Activated CD8-positive, alpha-beta memory T cell treated with anti-CD3 and anti-CD28 coated beads for 1 hour (primary cell): Measurements from ENCODE around the gene RAE1.
"Not testable (repeated sequence)": the region's sequence is repeated elsewhere in the genome, so short reads cannot be mapped to it uniquely, and the experiment has no call there.

Experiments
- DNase-seq, 2 donors: peaks; one replicate each; pipeline ENCODE4 v3.0.0-alpha.2; 2020; ENCODE audit warnings: low read depth in 1 of 2; ENCODE audit errors: extremely low read depth in 1 of 2

RAE1 gene

GRCh38 chr20:57326667-57327455 lies 24.2 kb upstream of the RAE1 start:
- no peak for DNase-seq

DNA sequence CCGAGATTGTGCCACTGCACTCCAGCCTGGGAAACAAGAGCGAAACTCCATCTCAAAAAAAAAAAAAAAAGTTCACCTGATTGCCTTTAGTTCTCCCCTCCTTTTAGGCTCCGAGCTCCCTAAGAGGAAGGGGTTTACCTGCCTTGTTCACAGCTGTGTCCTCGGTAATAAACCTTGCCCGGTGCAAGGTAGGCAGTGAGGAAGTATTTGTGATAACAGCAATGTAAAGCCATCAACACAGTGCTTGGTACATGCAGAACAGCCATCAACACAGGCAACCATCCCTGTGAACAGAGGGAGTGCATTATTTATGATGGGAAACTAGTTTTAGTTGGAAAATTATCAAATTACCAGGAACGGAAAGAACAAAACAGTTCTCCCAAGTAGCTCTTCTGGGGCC lies 23.2 kb upstream of the RAE1 start:
- DNase-seq = no peak

GRCh38 chr20:57329608-57330221 lies 21.3 kb upstream of the RAE1 start, which contains the start of gene SPO11:
TSS of gene SPO11 (plus strand) at chr20:57329803. CDS start at chr20:57329868, 65 bp downstream.
- DNase-seq = no peak

GRCh38 chr20:57330998-57331397 lies 20.1 kb upstream of the RAE1 start:
- no peak for DNase-seq

GRCh38 chr20:57332105-57333089 lies 18.7 kb upstream of the RAE1 start:
- DNase-seq = no peak

DNA sequence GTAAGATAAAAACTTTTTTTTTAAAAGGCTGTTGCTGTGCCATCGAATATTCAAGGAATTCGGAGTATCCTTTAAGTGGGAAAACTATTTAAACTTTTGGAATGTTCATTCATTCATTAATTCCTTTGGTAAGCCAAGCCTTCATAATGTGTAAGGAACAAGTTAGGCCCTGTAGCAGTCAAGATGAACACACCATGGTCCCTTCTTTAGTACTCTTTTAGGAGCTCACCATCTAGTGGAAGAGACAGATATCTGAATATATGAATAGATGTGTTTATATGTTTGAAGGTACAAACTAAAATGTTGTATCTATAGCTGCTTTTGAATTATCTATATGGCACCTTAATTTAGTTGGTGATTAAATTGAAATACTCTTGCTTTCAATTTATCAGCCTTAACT lies 15.7 kb upstream of the RAE1 start:
- DNase-seq = no peak

GRCh38 chr20:57341663-57342062 lies 9.4 kb upstream of the RAE1 start:
- DNase-seq = no peak

GRCh38 chr20:57342829-57343228 lies 8.2 kb upstream of the RAE1 start:
- no peak for DNase-seq

GRCh38 chr20:57346477-57346876 lies 4.6 kb upstream of the RAE1 start:
- DNase-seq = peak; percentile 28 to 55

- no peak for DNase-seq
These were observed 3.7 kb upstream of the RAE1 start for GRCh38 chr20:57347393-57347792.

- not testable (repeated sequence) for DNase-seq
These were observed 2.7 kb upstream of the RAE1 start for GRCh38 chr20:57348200-57348921.

GRCh38 chr20:57348922-57349574 lies 2.0 kb upstream of the RAE1 start:
- DNase-seq = not testable (repeated sequence)

DNA sequence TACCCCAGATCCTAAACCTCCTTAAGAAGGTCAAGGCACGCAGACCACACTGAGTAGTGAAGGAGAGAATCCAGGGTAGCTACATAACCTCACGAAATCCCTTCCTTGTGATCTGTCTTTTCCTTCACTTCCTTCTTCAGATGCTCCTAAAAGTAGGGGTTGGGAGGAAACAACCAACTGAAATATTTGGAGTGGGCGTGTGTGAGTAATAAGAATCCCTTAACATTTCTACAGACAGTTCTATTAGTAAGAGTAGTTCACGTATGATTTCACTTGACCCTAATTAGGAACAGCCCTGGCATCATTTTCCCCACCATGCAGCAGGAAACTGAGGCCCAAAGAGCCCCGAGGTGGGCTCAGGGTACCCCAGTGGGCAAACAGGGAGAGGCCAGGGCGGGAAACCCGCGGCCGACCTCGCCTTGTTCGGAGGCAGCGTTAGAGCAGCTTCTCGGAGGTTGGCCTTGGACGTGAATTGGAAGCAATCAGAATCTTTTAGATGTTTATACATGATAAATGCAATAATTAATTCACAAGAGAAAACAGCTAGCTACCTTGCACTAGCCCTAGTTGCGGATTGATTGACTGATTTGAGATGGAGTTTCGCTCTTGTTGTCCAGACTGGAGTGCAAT lies 859 bp upstream of the RAE1 start:
- no peak for DNase-seq

DNA sequence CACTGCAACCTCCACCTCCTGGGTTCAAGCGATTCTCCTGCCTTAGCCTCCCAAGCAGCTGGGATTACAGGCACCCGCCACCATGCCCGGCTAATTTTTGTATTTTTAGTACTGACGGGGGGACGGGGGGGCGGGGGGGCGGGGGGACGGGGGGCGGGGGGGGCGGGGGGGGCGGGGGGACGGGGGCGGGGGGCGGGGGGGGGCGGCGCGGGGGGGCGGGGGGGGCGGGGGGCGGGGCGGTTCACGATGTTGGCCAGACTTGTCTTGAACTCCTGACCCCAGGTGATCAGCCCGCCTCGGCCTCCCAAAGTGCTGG lies 371 bp upstream of the RAE1 start:
- DNase-seq = not testable (repeated sequence)

DNA sequence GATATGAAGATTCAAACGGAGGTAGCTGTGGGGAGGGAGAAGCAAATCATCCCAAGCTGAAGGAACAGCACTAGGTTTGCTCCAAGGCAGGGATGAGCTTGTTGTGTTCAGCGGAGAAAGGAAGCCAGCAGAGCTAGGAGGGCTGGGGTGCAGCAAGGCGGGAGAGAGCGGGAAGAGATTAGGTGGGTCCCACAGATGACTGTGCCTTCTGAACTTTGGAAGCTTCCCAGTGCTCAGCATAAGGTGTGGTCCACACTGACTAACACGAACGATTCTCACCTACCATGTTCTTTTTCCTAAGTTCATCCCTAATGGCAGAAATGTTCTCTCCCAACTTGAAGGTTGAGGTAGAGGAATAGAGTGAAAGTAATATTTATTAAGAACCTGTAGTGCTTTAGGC lies 1.2 kb downstream of the RAE1 start:
- DNase-seq = no peak

DNA sequence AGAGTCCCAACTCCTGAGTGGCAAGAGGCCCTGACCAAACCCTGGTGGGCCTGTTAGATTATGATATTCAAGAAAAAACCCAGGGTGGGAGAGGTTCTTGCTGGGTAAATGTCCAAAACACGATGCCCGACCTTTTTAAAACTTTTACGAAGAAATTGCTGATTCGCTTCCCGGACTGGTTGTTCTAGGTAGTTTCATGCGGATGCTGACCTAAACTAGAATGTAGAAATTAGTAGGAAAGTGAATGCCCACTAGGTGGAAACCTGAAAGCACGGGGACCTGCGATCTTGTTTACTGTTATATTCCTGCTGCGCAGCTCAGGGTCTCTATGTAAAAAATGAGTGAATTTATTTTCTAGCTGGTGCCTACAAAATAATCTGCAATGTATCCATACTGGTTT lies 2.3 kb downstream of the RAE1 start:
- no peak for DNase-seq

DNA sequence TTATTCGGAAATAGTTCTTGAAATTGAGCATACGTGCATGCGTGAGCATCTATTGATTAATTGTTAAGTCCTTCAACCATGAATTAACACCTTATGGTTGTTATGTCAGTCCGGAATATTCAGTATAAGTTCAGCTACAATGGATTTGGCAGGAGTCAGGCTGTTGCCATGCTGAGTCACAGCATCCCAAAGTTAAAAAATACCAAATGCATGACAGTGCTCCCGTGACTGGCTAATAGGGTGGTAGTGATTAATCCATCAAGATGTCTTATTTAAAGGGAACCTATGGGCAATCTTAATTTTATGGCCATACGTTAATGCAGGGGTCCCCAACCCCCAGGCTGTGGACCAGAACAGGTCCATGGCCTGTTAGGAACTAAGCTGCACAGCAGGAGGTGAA lies 10.5 kb downstream of the RAE1 start:
- no peak for DNase-seq

- no peak for DNase-seq
These were observed 13.4 kb downstream of the RAE1 start for GRCh38 chr20:57364451-57364850.

DNA sequence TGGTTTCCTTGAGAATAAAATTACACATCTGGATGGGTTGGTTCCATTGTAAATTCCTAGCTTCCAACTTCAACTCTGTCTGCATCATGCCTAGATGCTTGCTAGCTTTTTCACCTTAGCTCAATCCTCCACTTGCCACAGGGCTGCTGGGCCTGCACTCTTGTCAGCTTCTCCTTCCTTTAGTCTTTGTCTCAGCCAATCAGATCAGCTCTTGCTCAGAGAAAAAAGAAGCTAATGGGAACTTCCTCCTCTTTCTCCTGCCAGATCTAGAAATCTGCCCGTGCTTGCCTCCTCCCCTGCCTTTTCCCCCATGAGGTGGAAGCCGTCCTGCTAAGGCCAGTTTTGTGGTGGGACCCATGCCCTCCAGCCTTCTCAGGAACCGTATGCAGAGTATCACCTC lies 18.5 kb downstream of the RAE1 start:
- no peak for DNase-seq

DNA sequence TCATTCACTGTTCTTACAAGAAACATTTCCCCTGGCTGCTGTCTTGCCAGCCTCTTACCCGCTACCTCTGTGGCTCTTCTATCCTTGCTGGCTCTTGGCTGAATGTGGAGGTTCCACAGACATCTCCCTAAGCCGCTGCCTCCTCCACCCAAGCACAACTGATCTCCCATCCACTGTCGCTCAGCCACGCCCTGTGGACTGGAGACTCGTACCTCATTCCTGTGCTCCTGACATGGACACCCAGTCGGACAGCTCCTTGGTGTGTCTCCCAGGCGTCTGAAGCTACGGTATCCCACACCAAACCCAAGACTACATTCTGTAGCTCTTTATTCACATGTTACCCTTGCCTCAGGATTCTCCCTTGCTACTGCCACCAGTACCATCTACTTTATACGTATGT lies 19.3 kb downstream of the RAE1 start:
- DNase-seq = no peak
